Mesendoderm (in vitro differentiated cells): ENCODE measurements around the gene HMBS.
A peak's percentile ranks its signal among the peaks of the same experiment; 100 is the strongest.
"Not testable (repeated sequence)": the region's sequence is repeated elsewhere in the genome, so short reads cannot be mapped to it uniquely, and the experiment has no call there.

Experiments
- DNase-seq: peaks from one replicate; pipeline ENCODE4 v3.0.0; 2013
- H2AK5ac ChIP-seq: 2 replicates; pipeline ENCODE4 v1.6.1; 2013; ENCODE audit warnings: low read length, inconsistent platforms
- H2BK120ac ChIP-seq: 2 replicates; pipeline ENCODE4 v1.6.1; 2013; ENCODE audit warnings: low read depth, mild to moderate bottlenecking, low read length, moderate library complexity, mixed read lengths
- H2BK15ac ChIP-seq: replicated peaks from 2 replicates; pipeline ENCODE4 v1.6.1; 2013; ENCODE audit warnings: low read depth, mild to moderate bottlenecking, moderate library complexity
- H2BK5ac ChIP-seq: 2 replicates; pipeline ENCODE4 v1.6.1; 2013; ENCODE audit warnings: low read length, inconsistent platforms
- H3K18ac ChIP-seq: 2 replicates; pipeline ENCODE4 v1.6.1; 2013; ENCODE audit warnings: mild to moderate bottlenecking, low read length, mixed read lengths
- H3K23ac ChIP-seq: one replicate; pipeline ENCODE4 v1.6.1; 2013; ENCODE audit warnings: low read length
- H3K27ac ChIP-seq: 2 replicates; pipeline ENCODE4 v1.5.1; 2013; ENCODE audit warnings: low read depth, mild to moderate bottlenecking, inconsistent platforms, low read length, moderate library complexity
- H3K27me3 ChIP-seq: 2 replicates; pipeline ENCODE4 v1.6.1; 2013; ENCODE audit warnings: low read length, control low read depth, mild to moderate bottlenecking, inconsistent platforms; ENCODE audit not compliant: insufficient read depth, poor library complexity
- H3K36me3 ChIP-seq: 2 replicates; pipeline ENCODE4 v1.6.1; 2013; ENCODE audit warnings: low read length, inconsistent platforms; ENCODE audit not compliant: control insufficient read depth, insufficient read depth
- H3K4ac ChIP-seq: one replicate; pipeline ENCODE4 v1.6.1; 2013; ENCODE audit warnings: low read depth, mild to moderate bottlenecking, low read length, moderate library complexity
- H3K4me1 ChIP-seq: 2 replicates; pipeline ENCODE4 v1.6.1; 2013; ENCODE audit warnings: low read depth, low read length, inconsistent platforms; ENCODE audit not compliant: control insufficient read depth
- H3K4me2 ChIP-seq: 2 replicates; pipeline ENCODE4 v1.6.1; 2013; ENCODE audit warnings: low read length
- H3K4me3 ChIP-seq: 2 replicates; pipeline ENCODE4 v1.5.1; 2013; ENCODE audit warnings: mild to moderate bottlenecking, low read length
- H3K56ac ChIP-seq: one replicate; pipeline ENCODE4 v1.6.1; 2013; ENCODE audit warnings: low read length
- H3K79me1 ChIP-seq: 2 replicates; pipeline ENCODE4 v1.6.1; 2013; ENCODE audit warnings: low read length, inconsistent platforms
- H3K79me2 ChIP-seq: 2 replicates; pipeline ENCODE4 v1.6.1; 2013; ENCODE audit warnings: mild to moderate bottlenecking, low read length; ENCODE audit not compliant: control insufficient read depth, insufficient read depth
- H3K9ac ChIP-seq: 2 replicates; pipeline ENCODE4 v1.6.1; 2013; ENCODE audit warnings: low read length, inconsistent platforms
- H4K5ac ChIP-seq: one replicate; pipeline ENCODE4 v1.6.1; 2013; ENCODE audit warnings: low read length
- H4K8ac ChIP-seq: one replicate; pipeline ENCODE4 v1.6.1; 2013; ENCODE audit warnings: low read depth, mild to moderate bottlenecking, control low read depth, low read length, moderate library complexity
- WGBS: extraction: QIAGEN DNeasy Blood & Tissue Kit; methylation state at CpG from one replicate; pipeline ENCODE4 v1.1.7; 2013; ENCODE audit warnings: low lambda C conversion rate, missing lambda C conversion rate; ENCODE audit not compliant: insufficient coverage; ENCODE audit errors: extremely low coverage; 5-methylcytosine and 5-hydroxymethylcytosine counted together

The HMBS gene

GRCh38 chr11:119059128-119059527 lies 25.6 kb upstream of the HMBS start:
- not testable (repeated sequence) for H2BK120ac ChIP-seq, H3K18ac ChIP-seq, H2BK5ac ChIP-seq, DNase-seq, H3K4me3 ChIP-seq, H3K56ac ChIP-seq, H3K23ac ChIP-seq, H4K5ac ChIP-seq, H2AK5ac ChIP-seq, H3K27ac ChIP-seq, H3K9ac ChIP-seq, H2BK15ac ChIP-seq, H3K4me1 ChIP-seq, H4K8ac ChIP-seq, H3K27me3 ChIP-seq, H3K4me2 ChIP-seq, H3K4ac ChIP-seq
- Histone ChIP-seq H3K79me1 (peaks cover 22% of the 10 kb centered on the region), H3K79me2 (peaks cover 18% of the 10 kb centered on the region), H3K36me3 (peaks cover 13% of the 10 kb centered on the region)
- WGBS = no CpG with 5 or more reads among the region's 35 CpGs

- Histone ChIP-seq H3K9ac (no peak overlapping the region), H3K79me1 (peaks cover 2% of the 10 kb centered on the region), H3K79me2 (peaks cover 4% of the 10 kb centered on the region), H3K4ac (no peak overlapping the region), H3K27ac (no peak overlapping the region), H2BK15ac (no peak overlapping the region), H3K4me3 (no peak overlapping the region), H3K4me2 (no peak overlapping the region), H2AK5ac (no peak overlapping the region), H3K56ac (no peak overlapping the region), H4K8ac (no peak overlapping the region), H2BK120ac (no peak overlapping the region), H3K4me1 (no peaks in the 10 kb centered on the region), H3K27me3 (no peaks in the 10 kb centered on the region), H2BK5ac (no peak overlapping the region), H4K5ac (no peak overlapping the region), H3K23ac (no peak overlapping the region), H3K36me3 (no peaks in the 10 kb centered on the region), H3K18ac (no peak overlapping the region)
- DNase-seq = no peak
- no CpG with 5 or more reads among the region's 3 CpGs for WGBS
These were observed 23.4 kb upstream of the HMBS start for GRCh38 chr11:119061256-119061655.

GRCh38 chr11:119062779-119063178 lies 21.9 kb upstream of the HMBS start:
- DNase-seq = no peak
- Histone ChIP-seq H3K18ac (no peak overlapping the region), H3K79me1 (no peaks in the 10 kb centered on the region), H2BK120ac (no peak overlapping the region), H3K4me3 (no peak overlapping the region), H3K9ac (no peak overlapping the region), H2BK5ac (no peak overlapping the region), H3K4me2 (no peak overlapping the region), H2BK15ac (no peak overlapping the region), H4K8ac (no peak overlapping the region), H3K36me3 (no peaks in the 10 kb centered on the region), H3K79me2 (no peaks in the 10 kb centered on the region), H3K4ac (no peak overlapping the region), H3K27me3 (no peaks in the 10 kb centered on the region), H2AK5ac (no peak overlapping the region), H3K27ac (no peak overlapping the region), H4K5ac (no peak overlapping the region), H3K56ac (no peak overlapping the region), H3K23ac (no peak overlapping the region), H3K4me1 (no peaks in the 10 kb centered on the region)
- WGBS = no CpG with 5 or more reads among the region's 5 CpGs

GRCh38 chr11:119065369-119065768 lies 19.3 kb upstream of the HMBS start:
- Histone ChIP-seq H3K9ac (no peak overlapping the region), H3K79me2 (peaks cover 4% of the 10 kb centered on the region), H3K27me3 (no peaks in the 10 kb centered on the region), H2BK15ac (no peak overlapping the region), H2BK120ac (no peak overlapping the region), H3K79me1 (peaks cover 4% of the 10 kb centered on the region), H4K8ac (no peak overlapping the region), H4K5ac (no peak overlapping the region), H3K27ac (no peak overlapping the region), H2BK5ac (no peak overlapping the region), H3K56ac (no peak overlapping the region), H3K36me3 (no peaks in the 10 kb centered on the region), H3K4ac (no peak overlapping the region), H3K23ac (no peak overlapping the region), H3K4me2 (no peak overlapping the region), H3K18ac (no peak overlapping the region), H3K4me1 (no peaks in the 10 kb centered on the region), H3K4me3 (no peak overlapping the region), H2AK5ac (no peak overlapping the region)
- no CpG with 5 or more reads among the region's 4 CpGs for WGBS
- peak; percentile 68 for DNase-seq

- no peak within 1 kb of the TSS for H2BK120ac ChIP-seq
- no peak within 1 kb of the TSS for H3K27ac ChIP-seq
- peak; percentile 97 for DNase-seq
- H2AK5ac ChIP-seq = no peak within 1 kb of the TSS
- no peaks in the 10 kb centered on the region for H3K4me1 ChIP-seq
- H3K9ac ChIP-seq = peak within 1 kb of the TSS; percentile 82
- H2BK15ac ChIP-seq = no peak within 1 kb of the TSS
- peak within 1 kb of the TSS; percentile 86 for H3K4me2 ChIP-seq
- H3K79me1 ChIP-seq = peaks cover 4% of the 10 kb centered on the region
- peak within 1 kb of the TSS; percentile 11 for H3K4ac ChIP-seq
- no peak within 1 kb of the TSS for H3K23ac ChIP-seq
- peak within 1 kb of the TSS; percentile 88 for H3K56ac ChIP-seq
- peaks cover 4% of the 10 kb centered on the region for H3K79me2 ChIP-seq
- H3K36me3 ChIP-seq = peaks cover 2% of the 10 kb centered on the region
- no peaks in the 10 kb centered on the region for H3K27me3 ChIP-seq
- peak within 1 kb of the TSS; percentile 81 for H4K5ac ChIP-seq
- no CpG with 5 or more reads among the region's 49 CpGs for WGBS
- no peak within 1 kb of the TSS for H3K18ac ChIP-seq
- H3K4me3 ChIP-seq = peak within 1 kb of the TSS; percentile 78
- H4K8ac ChIP-seq = peak within 1 kb of the TSS; percentile 100
- H2BK5ac ChIP-seq = no peak within 1 kb of the TSS
These were observed 17.1 kb upstream of the HMBS start, which contains the start of gene VPS11 for GRCh38 chr11:119067371-119068222. Gene VPS11 (plus strand): TSS chr11:119067818. CDS start chr11:119067824, 6 bp downstream.
